DMS53 (cell line): Measurements from ENCODE around the gene NMUR1.

Experiments used
- DNase-seq: peaks from one replicate; lab custom pipeline; 2025; lab: John Stamatoyannopoulos, UW

NMUR1 gene

DNA sequence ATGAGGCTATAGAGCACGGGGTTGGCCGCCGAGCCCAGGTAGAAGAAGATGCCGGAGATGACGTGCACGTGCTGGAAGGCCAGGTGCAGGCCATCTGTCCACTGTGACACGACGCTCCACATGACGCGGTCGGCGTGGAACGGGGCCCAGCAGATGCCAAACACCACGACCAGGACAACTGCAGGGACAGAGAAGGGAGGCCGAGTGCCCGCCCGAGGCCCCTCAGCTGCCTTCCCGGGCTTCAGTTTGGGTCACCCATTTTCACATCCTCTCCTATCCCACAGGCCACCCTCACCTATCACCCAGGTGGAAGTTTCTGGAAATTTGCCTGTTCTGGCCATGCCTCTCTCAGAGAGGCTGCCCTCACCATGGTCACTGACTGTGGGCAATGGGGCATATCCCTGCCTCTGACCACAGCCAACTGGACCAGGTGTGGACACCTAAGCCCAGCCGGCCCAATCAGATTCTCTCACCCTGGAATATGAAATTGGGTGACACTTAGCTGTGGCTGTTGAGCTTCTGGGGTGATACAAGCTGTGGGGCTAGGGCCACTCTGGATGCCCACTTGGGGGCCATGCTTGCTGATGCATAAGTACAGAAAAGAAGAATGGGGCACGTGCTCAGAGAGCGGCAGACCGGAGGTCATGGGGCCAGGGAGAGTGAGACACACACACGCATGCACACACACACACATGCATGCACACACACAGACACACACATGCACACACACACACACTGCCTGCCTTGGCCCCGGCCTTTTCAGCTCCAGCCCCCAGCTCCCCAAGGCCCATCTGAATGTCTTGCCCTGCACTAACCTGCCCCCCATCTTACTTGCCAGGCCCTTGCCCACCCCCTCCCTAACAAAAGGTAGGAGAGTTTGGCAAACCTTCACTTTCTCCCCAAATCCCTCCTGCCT lies 4.7 kb downstream of the NMUR1 start:
- DNase-seq, result no peak

DNA sequence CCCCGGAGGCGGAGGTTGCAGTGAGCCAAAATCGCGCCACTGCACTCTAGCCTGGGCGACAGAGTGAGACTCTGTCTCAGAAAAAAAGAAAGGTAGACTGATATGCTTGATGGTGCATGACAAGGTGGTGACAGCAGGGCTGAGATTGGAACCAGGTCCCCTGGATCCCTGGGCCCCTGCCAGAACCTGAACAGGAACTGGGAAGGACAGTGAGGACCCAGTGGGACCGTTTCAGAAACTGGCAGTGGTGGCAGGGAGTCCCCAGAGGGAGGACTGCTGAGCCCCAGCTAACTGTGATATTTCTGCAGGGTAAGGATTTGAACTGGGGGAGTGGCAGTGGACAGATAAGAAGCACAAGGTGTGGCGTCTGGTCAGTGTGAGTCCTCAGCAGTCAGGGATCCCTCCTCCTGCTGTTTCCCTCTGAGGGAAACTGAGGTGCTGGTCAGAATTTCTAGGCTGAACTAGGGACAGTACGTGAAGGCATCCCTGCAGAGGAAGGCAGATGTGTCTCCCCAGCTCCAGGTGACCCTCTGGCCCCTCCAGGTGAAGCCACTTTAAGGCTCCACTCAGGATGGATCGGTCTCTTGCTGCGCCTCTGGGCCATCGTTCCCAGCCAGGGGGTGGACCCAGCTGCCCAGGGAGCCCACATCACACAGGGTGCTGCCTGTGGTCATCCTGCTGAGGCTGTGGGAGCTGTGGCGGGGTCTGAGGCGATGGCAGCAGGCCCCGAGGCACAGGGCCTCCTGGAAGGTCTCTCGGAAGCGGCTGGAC lies 5.6 kb downstream of the NMUR1 start:
- DNase-seq, result no peak

DNA sequence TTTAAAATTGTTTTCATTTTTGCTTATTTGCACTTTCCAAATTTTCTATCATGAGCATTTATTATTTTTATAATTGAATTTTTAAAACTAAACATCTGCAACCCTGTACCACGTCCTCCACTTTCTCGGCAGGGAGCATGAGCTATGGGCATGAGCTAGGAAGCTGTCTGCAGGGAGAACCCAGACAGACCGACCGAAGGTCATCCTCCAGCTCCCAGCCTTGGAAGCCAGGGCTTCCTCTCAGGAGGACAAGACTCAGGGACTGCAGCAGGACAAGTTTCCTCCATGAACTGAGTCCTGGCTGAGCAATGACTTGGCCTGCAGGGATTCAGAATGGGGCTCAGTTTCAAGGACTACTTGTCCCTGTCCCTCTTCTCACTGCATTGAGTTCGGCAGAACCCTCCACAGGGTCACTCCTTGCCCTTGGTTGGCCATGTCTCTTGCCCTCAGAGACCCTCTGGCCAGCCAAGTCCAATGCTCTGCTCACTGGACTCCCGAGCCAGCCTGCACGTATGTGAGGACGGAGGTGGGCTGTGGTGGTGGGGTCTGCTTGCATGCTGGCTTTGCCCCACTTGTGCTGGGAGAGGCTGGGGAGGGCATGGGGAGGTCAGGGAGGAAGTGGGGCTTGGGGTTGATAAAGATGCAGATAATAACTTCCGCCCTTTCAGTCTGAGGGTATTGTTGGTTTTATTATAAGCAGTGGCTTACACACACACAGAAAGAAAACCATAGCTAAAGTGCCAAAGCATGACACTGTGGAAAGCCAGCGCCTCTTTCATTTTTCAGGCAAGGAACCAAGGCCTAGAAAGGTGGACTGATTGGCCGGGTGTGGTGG lies 6.6 kb downstream of the NMUR1 start:
- DNase-seq, result no peak

DNA sequence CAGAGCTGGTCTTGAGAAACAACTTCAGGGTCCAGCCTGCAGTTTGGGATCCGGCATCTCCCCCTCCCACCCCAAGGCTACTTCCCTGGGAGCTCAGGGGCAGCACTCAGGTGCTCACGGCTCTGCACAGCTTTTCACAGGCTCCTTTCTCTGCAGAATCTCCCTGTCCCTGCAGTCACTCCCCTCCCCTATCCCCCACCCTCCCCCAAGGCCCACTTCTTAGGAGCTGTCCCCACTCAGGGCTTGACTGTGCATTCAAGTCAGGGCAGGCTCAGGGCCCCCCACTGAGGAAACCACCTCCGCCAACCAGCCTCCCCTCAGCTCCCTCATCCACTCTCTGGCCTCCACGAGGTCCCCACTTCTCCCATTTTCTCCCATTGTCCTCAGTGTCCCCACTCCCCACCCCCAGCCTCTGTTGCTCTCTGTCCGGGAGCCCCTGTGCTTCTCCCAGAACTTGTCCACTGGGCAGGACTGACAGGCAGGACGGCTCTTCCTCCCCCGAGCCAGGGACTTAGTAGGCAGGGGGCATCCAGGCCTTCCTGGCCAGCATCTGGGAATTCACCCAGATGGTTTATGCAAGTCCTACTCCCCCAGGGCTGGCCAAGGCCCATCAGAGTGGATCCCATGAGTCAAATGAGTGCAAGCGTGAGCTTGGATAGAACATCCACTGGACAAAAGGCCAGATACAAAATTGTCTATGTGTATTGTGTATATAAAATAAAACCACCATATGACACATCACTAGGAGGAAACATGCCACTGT lies 7.6 kb downstream of the NMUR1 start:
- DNase-seq, result no peak

DNA sequence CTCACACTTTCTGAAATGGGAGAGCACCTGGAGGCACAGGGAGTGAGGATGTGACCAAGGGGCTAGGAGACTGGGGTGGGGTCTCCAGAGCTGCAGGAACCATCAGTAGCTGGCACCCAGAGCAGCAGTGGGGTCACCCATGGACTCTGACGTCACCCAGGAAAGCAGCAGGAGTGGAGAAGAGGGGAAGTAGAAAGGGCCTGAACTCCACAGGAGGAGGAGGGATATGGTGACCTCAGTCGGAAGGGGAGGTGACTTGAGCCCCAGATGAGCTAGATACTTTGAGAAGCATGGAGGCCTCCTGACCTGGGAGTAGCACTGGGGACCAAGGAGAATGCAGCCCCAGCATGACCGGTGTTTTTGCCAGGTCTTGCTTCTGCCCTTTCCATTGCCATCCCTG lies 8.8 kb downstream of the NMUR1 start:
- DNase-seq, result no peak

DNA sequence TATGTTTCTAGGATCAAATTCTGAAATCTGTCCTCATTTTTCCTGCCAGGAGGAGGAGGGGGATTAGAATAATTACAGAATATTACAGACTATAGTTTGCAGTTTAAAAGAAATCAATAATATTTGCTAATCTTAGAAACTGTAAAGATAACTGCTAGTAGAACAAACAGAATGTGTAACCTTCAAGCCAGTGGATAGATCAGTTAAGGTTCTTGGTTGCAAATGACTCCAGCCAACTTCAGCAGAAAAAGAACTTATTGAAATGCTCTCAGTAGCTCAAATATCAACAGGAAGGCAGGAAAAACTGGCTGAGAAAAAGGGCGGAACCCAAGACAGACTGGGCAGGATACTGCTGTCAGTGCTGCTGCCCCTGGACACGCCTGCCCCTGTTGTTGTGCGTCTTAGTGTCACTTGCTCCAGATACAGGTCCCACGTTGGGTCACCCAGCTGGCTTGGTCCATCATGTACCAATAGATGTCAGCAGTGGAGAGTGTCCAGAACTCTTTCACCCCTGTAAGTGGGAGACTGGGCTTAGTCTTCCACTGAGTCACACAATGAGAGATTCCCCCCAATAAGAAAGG lies 10.2 kb downstream of the NMUR1 start:
- DNase-seq, result no peak

DNA sequence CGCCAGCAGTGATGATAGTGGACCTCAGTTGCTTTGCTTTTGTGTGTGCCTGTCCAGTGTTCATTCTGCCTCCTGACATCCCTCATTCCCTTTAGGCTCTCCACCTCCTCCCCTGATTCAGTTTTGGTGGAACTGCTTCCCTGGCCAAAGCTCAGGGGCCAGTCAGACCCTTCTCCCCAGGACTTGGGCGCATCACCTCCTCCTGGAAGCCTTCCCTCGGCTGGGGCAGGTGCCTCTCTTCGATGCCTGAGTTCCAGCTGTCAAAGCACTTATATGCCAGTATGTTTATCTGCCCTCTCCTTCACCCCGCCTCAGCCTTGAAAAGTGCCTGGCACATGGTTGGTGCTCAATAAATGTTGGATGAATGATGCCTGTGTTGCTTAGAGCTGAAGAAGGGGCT lies 11.5 kb downstream of the NMUR1 start:
- no peak for DNase-seq

DNA sequence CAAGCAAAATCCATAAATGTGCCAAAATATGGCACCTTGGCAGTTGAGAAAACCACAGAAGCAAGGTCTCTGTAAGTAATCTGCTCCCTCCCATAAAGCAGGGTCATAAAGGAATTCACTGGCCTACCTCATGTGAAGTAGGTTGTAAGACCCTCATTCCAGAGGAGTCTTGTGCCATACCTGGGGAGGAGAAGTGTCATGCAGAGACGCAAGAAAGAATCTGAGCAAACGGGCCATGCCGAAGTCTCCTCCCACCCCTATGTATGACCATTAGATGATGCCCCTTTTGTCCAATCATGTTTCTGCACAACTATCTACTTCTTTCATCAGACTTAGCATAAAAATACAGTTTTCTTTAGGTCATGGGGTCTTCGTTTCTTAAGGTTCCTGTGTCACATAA lies 14.6 kb downstream of the NMUR1 start:
- no peak for DNase-seq

DNA sequence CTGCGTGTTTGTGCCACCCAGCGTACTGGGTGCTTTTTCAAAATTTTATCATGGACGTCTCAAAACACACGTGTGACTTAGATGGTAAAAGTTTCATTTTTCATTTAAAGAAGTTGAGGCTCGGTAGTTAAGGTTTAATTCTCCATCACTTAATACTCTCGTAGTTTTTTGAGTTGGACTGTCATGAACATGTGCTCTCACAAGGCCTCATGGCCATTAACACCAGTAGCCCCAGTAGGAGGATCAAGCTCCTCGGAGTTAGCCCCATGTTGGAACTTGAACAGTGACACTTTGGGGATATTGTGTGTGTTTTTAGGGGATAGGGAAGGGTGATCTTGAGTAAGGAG lies 15.3 kb downstream of the NMUR1 start:
- peak; percentile 31 for DNase-seq

DNA sequence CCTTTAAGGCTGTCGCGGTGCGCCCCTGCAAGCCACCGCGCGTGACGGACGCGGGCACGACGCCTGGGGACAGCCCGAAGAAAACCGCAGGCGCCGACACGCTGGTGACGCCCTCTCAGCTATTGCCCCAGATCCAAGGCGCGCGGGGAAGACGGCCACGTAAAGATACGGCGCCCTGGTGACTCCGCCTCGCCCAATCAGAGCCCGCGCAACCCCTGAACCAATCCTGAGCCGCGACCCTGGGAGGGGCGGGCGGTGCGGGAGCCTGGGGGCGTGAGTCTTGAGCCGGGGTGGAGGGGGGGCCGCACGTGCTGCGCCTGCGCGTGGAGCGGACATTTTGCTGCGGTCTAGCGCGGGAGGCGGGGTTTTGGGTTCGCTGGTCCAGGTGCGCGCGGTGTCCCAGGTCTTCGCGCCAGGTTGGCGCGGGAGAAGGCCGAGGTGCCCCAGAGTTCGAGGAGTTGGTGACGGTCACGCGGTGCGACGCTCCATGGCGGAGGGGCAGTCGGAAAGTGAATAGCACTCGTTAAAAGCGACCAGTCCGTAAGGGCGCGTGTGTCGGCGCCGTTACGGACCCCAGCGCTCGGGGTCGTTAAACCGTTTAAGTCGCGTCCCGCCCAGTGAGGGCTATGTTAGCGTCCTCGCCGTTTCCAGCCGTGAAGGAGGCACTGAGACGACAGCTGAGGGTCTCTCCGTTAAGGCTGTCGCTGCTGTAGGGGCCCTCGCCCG lies 15.9 kb downstream of the NMUR1 start:
- DNase-seq, result peak; percentile 98

DNA sequence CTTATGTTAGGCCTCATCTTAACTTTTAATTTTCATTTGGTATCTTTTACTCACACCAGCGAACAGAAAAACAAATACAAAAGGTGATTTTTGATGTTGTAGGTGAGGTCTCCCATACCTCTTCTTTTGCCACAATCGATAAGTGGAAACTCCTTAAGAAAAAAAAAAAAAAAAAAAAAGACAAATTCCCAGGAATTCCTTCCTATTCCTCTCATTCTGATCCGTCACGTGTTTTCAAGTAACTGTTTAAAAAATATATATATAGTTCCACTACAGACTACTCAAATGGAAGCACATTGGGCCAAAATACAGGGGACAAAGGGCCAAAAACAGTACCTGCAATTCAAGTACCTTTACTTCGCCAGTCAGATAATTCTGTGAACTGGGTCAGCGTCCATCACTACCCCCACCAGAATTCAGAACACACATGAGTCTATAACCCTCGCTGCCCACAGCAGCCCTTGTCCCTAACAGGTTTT lies 16.5 kb downstream of the NMUR1 start:
- no peak for DNase-seq

DNA sequence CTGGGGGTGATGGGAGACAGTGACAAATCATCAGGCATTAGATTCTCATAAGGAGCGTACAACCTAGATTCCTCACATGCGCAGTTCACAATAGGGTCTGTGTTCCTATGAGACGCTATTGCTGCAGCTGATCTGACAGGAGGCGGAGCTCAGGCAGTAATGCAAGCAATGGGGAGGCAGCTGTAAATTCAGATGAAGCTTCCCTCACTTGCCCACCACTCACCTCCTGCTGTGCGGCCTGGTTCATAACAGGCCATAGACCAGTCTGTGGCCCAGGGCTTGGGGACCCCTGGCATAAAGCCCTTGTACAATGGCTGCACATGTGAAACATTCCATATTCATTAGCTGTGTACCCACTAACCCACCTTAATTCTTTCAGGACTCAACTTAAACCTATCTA lies 18.0 kb downstream of the NMUR1 start:
- DNase-seq, result no peak

DNA sequence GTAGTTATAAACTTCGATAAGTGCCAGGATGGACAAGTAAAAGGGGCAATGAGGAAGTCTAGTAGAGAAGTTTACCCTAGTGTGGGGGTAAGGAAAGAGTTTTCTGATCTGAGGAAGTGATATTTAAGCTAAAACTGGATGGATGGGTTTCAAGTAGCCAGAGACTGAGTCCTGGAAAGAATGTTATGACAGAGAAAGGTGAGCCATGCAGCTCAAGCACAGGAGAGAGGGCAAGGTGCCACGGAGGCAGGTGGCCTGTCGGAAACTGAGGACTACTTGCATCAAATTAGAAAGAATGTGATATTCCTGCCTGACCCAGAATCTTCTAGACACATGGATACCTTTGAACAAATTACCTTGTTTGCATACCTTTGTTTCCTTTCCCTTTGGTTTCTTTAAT lies 26.5 kb downstream of the NMUR1 start:
- no peak for DNase-seq

DNA sequence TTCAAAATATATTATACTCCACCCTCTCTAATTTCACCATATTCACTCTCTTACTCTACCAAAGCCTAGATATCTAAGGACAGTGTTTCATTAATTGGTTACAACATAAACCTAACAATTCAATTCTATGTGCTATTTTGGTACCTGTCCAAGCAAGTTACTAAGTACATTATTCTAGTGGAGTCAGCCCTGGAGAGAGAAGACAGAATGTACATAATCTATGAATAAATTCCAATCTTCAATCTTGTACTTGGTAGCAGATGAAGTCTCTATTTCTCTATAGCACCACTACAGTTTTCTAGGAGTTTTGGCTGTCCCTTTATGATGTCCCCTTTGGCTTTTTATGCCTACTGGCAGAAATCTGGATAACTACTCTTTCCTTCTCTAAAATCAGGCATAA lies 27.6 kb downstream of the NMUR1 start:
- no peak for DNase-seq

DNA sequence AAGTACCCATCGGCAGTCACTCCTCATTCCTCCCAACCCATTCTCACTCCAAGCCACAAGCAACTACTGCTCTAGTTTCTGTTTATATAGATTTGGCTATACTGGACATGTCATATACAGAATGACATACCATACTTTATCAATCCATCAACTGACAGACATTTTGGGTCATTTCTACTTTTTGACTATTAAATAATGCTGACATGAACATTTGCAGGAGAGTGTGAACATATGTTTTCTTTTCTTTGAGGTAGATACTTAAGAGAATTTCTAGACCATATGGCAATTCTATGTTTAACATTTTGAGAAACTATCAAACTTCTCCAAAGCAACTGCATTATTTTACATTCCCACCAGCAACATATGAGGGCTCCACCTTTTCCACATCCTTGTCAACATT lies 32.6 kb downstream of the NMUR1 start:
- no peak for DNase-seq

DNA sequence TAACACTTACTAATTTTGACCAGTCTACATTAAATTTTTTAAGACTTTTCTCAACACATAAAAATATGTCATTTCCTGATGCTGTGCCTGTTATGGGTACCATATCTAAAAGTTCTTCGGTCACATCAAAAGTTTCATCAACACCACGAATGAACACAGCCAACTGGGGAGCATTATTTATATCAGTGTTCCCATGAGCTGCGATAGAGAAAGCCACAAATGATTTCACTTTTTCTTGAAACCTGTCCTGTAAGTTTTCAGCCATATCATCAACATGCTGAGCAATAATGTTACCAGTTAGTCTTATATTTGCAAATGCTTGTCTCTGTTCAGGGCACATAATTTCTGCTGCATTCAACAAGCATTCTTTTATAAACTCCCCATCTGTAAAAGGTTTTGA lies 35.6 kb downstream of the NMUR1 start:
- DNase-seq, result no peak

DNA sequence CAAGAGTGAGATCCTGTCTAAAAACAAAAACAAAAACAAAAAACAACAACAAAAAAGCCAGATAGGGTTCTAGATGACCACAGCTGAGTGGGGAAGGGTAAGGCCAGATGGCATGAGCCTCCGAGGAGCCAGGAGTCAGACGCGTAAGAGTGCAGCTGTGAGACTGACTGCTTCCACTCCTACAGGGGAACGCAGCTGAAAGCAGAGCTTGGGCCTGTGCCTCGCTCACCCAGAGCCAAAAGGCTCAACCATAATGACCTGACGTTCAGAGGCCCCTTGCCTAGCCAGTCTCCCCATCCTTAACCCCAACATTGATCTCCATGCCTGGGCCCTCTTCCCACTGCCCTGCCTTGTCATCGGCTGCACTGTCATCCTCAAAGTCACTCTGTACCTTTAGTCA lies 39.4 kb downstream of the NMUR1 start:
- DNase-seq, result no peak

DNA sequence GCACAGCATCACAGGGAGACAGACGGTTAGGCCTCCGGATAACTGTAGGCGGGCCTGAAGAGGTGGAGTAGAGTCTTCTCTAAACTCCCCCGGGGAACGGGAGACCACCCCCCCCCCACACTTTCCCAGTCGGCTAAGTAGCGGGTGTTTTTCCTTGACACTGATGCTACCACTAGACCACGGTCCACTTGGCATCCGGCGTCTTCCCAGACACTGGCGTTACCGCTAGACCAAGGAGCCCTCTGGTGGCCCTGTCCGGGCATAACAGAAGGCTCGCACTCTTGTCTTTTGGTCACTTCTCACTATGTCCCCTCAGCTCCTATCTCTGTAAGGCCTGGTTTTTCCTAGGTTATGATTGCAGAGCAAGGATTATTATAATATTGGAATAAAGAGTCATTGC lies 40.3 kb downstream of the NMUR1 start:
- DNase-seq, result peak; percentile 30

DNA sequence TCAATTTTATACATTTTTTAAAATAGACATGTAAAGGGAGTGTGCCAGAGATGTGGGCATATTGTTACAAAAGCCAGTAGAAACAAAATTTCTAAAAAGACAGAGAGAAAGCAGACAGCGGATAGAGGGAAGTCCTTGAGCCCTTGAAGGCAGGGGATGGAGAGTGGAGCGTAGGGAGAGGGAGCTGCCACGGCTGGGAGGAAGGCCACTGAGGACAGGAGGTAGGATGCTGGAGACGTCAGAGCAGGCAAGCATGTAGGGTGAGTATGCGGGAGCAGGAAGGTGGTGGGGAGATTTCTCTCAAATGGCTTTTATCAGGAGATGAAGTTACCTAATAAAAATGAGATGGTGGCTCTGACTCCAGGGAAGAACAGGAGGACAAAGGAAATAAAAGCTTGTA lies 41.9 kb downstream of the NMUR1 start:
- DNase-seq, result no peak

DNA sequence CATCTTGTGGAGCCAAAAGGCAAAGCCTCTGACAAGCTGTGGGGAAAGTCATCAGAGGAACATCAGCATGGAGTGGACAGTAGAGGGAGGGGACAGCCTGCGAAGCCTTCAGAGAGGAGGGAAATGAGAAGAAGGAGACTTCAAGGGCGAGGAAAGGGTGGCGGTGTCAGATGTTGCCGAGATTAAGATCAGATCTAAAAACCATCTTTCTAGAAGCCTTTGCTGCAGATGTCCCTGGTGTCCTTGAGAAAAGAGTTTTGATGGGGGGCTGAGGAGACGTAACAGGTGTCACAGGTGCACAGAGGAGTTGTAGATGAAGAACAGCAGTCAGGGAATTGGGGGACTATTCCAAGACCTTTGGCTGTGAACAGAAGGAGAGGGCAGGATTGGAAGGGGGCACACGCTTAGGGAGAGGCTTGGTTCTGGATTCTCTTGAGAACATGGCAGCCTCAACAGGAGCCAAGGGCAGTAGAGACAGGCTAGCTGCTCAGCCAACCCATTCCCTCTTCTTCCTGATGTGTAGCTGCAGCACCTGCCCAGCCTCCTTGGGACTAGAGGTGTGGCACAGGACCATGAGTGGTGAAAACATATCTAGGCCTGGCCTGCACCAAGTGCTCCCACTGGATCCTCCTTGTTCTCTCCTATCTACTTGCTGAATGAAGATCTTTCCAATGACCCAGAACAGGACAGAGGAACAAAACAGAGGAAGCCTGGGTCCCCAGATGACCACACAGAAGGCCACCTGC lies 43.2 kb downstream of the NMUR1 start:
- DNase-seq, result no peak
